Measurements from ENCODE around the gene PRKAG1. TPM values are rescaled to one million over a fixed set of nuclear protein-coding genes. Genes with fewer than 3 reads are reported as not detected.

PRKAG1 gene
- total RNA-seq, 2 experiments from 2014 or later: 69.4 to 70.0 TPM

- ChIA-PET POLR2A (interaction anchor here (1.1 kb wide), 1 partner anchor 288 kb away, joined by 3 read pairs; no protein-coding TSS in a partner anchor), CTCF (interaction anchor here (0.5 to 5.3 kb wide), 21 partner anchors 10 to 178 kb away, joined by 3 to 51 read pairs (median 6); partner anchors contain the start of genes KMT2D, LMBR1L, WNT1 and WNT10B)
Observed at GRCh38 chr12:48997719-48998496, 20.7 kb downstream of the PRKAG1 start.

GRCh38 chr12:48996794-48997718 is 21.5 kb downstream of the PRKAG1 start:
- ChIA-PET POLR2A (interaction anchor here (0.6 to 1.1 kb wide), 3 partner anchors 23 to 287 kb away, joined by 3 to 5 read pairs (median 5); no protein-coding TSS in a partner anchor), CTCF (interaction anchor here (0.5 to 5.3 kb wide), 28 partner anchors 9 to 240 kb away, joined by 3 to 51 read pairs (median 5); partner anchors contain the start of genes KMT2D, LMBR1L, WNT1 and WNT10B)

- ChIA-PET CTCF (interaction anchor here (0.6 to 2.5 kb wide), 10 partner anchors 12 to 243 kb away, joined by 3 to 11 read pairs (median 4); partner anchors contain the start of gene WNT1), POLR2A (no interaction called here)
Observed at GRCh38 chr12:48995086-48995879, 23.3 kb downstream of the PRKAG1 start.

GRCh38 chr12:48994224-48995085 is 24.1 kb downstream of the PRKAG1 start:
- POLR2A ChIA-PET: no interaction called here
- CTCF ChIA-PET: interaction anchor here (0.6 to 2.5 kb wide), 9 partner anchors 11 to 242 kb away, joined by 3 to 11 read pairs (median 3); partner anchors contain the start of gene WNT1

GRCh38 chr12:48993787-48994186 is 24.8 kb downstream of the PRKAG1 start:
- POLR2A ChIA-PET: interaction anchor here (0.6 kb wide), 1 partner anchor 42 kb away, joined by 4 read pairs; no protein-coding TSS in a partner anchor
- CTCF ChIA-PET: interaction anchor here (0.8 to 6.5 kb wide), 6 partner anchors 11 to 141 kb away, joined by 3 to 61 read pairs (median 8); partner anchors contain the start of gene WNT1

GRCh38 chr12:48991247-48992050 is 27.1 kb downstream of the PRKAG1 start:
- ChIA-PET POLR2A (no interaction called here), CTCF (interaction anchor here (0.7 to 6.5 kb wide), 9 partner anchors 9 to 133 kb away, joined by 3 to 61 read pairs (median 5); partner anchors contain the start of gene WNT1)

- CTCF ChIA-PET: interaction anchor here (0.8 to 6.5 kb wide), 2 partner anchors 12 to 66 kb away, joined by 3 to 61 read pairs; partner anchors contain the start of gene WNT1
- POLR2A ChIA-PET: no interaction called here
Observed at GRCh38 chr12:48990552-48990951, 28.0 kb downstream of the PRKAG1 start.

GRCh38 chr12:48988030-48988649 is 30.4 kb downstream of the PRKAG1 start:
- CTCF ChIA-PET: interaction anchor here (0.6 to 6.5 kb wide), 29 partner anchors 10 to 135 kb away, joined by 3 to 61 read pairs (median 5); partner anchors contain the start of genes ARF3, DDN, DDX23 and FKBP11

GRCh38 chr12:48986720-48987291 is 31.8 kb downstream of the PRKAG1 start:
- ChIA-PET POLR2A (no interaction called here), CTCF (interaction anchor here (0.7 to 4.0 kb wide), 11 partner anchors 9 to 101 kb away, joined by 3 to 51 read pairs (median 5); partner anchors contain the start of genes ARF3, DDN and WNT10B)

More at GRCh38 chr12:48988030-48988649, 30.4 kb downstream of the PRKAG1 start:
- POLR2A ChIA-PET: interaction anchor here (0.6 kb wide), 1 partner anchor 57 kb away, joined by 3 read pairs; no protein-coding TSS in a partner anchor

GRCh38 chr12:48985901-48986300 is 32.7 kb downstream of the PRKAG1 start:
- ChIA-PET POLR2A (no interaction called here), CTCF (interaction anchor here (1.0 to 4.0 kb wide), 5 partner anchors 8 to 102 kb away, joined by 3 to 35 read pairs (median 4); no protein-coding TSS in a partner anchor)

GRCh38 chr12:48985475-48985897 is 33.1 kb downstream of the PRKAG1 start:
- CTCF ChIA-PET: interaction anchor here (1.0 to 4.0 kb wide), 5 partner anchors 8 to 102 kb away, joined by 3 to 35 read pairs (median 4); no protein-coding TSS in a partner anchor

GRCh38 chr12:48982397-48983080 is 36.0 kb downstream of the PRKAG1 start:
- ChIA-PET CTCF (interaction anchor here (0.7 to 2.1 kb wide), 8 partner anchors 9 to 129 kb away, joined by 3 to 10 read pairs (median 5); partner anchors contain the start of gene WNT10B), POLR2A (interaction anchor here (0.5 to 0.6 kb wide), 2 partner anchors 20 to 130 kb away, joined by 3 read pairs; partner anchors contain the start of gene DDX23)

More at GRCh38 chr12:48985475-48985897, 33.1 kb downstream of the PRKAG1 start:
- POLR2A ChIA-PET: interaction anchor here (0.5 kb wide), 1 partner anchor 59 kb away, joined by 8 read pairs; no protein-coding TSS in a partner anchor

- CTCF ChIA-PET: interaction anchor here (0.7 to 4.9 kb wide), 5 partner anchors 10 to 129 kb away, joined by 3 to 43 read pairs (median 8); no protein-coding TSS in a partner anchor
- POLR2A ChIA-PET: interaction anchor here (0.6 kb wide), 1 partner anchor 20 kb away, joined by 3 read pairs; no protein-coding TSS in a partner anchor
Observed at GRCh38 chr12:48981757-48982157, 36.8 kb downstream of the PRKAG1 start.

Measured in activated CD8-positive, alpha-beta memory T cell treated with anti-CD3 and anti-CD28 coated beads for 36 hours (primary cell).